Liver (tissue), 9 donors: ENCODE data around the gene PRPF40B. TPM values are rescaled to one million over a fixed set of nuclear protein-coding genes. Genes with fewer than 3 reads are reported as not detected.

Experiments
- DNase-seq: peaks from one replicate; pipeline ENCODE4 v3.0.0-alpha.2; 2017; ENCODE audit warnings: low spot score
- H3K27ac ChIP-seq, 2 donors: one replicate each; pipeline ENCODE4 v1.7.0; 2013; ENCODE audit warnings: inconsistent platforms in 2 of 2, low read length in 2 of 2, control low read depth in 1 of 2, low read depth in 1 of 2, mild to moderate bottlenecking in 1 of 2
- H3K27me3 ChIP-seq, 4 donors: one replicate each; pipeline versions ENCODE4 v1.6.1 to v1.7.0; 2013; ENCODE audit warnings: low read length in 3 of 4, inconsistent platforms in 1 of 4, mild to moderate bottlenecking in 1 of 4, moderate library complexity in 1 of 4; ENCODE audit not compliant: control insufficient read depth in 4 of 4, insufficient read depth in 4 of 4
- H3K36me3 ChIP-seq, 4 donors: one replicate each; pipeline versions ENCODE4 v1.6.1 to v1.7.0; 2013; ENCODE audit warnings: low read length in 3 of 4, mild to moderate bottlenecking in 3 of 4, low read depth in 1 of 4, moderate library complexity in 1 of 4; ENCODE audit not compliant: control insufficient read depth in 4 of 4, insufficient read depth in 3 of 4
- H3K4me1 ChIP-seq, 4 donors: one replicate each; pipeline versions ENCODE4 v1.6.1 to v1.7.0; 2013; ENCODE audit warnings: low read length in 3 of 4, mild to moderate bottlenecking in 3 of 4, moderate library complexity in 1 of 4; ENCODE audit not compliant: control insufficient read depth in 4 of 4, insufficient read depth in 4 of 4
- H3K4me3 ChIP-seq, 3 donors: one replicate each; pipeline versions ENCODE4 v1.6.1 to v1.7.0; 2013; ENCODE audit warnings: low read length in 3 of 3, control low read depth in 1 of 3, low read depth in 1 of 3, mild to moderate bottlenecking in 1 of 3
- H3K9ac ChIP-seq, 2 donors: one replicate each; pipeline ENCODE4 v1.7.0; 2013; ENCODE audit warnings: low read length in 2 of 2, mild to moderate bottlenecking in 2 of 2, moderate library complexity in 2 of 2, control low read depth in 1 of 2, low read depth in 1 of 2
- H3K9me3 ChIP-seq, 4 donors: one replicate each; pipeline versions ENCODE4 v1.6.1 to v1.7.0; 2013; ENCODE audit warnings: low read length in 3 of 4; ENCODE audit not compliant: control insufficient read depth in 4 of 4
- ATF3 ChIP-seq: IDR thresholded peaks from 2 replicates; pipeline ENCODE4 v1.6.1; 2016; ENCODE audit warnings: antibody characterized with exemption
- CTCF ChIP-seq: fragments of 150-350 bp; IDR thresholded peaks from 2 replicates; pipeline ENCODE4 v1.5.1; 2017; ENCODE audit warnings: improper control_type of control experiment, low read depth, low read length; ENCODE audit not compliant: missing input control
- EGR1 ChIP-seq, 2 donors: IDR thresholded peaks; 2 replicates each; pipeline ENCODE4 v1.6.1; 2016 to 2018; ENCODE audit warnings: antibody characterized with exemption in 2 of 2, low read depth in 2 of 2
- FOXA1 ChIP-seq: IDR thresholded peaks from 2 replicates; pipeline ENCODE4 v1.6.1; 2016; ENCODE audit warnings: antibody characterized with exemption
- FOXA2 ChIP-seq: IDR thresholded peaks from 2 replicates; pipeline ENCODE4 v1.6.1; 2016; ENCODE audit warnings: antibody characterized with exemption
- GABPA ChIP-seq, 2 donors: IDR thresholded peaks in 1 of 2; conservative IDR thresholded peaks in 1 of 2; 2 replicates each; pipeline ENCODE4 v1.6.1; 2016; ENCODE audit warnings: antibody characterized with exemption in 2 of 2, mild to moderate bottlenecking in 1 of 2, moderate library complexity in 1 of 2
- HNF4A ChIP-seq, 2 donors: conservative IDR thresholded peaks; 2 replicates each; pipeline ENCODE4 v1.6.1; 2016; ENCODE audit warnings: antibody characterized with exemption in 2 of 2, mild to moderate bottlenecking in 2 of 2
- HNF4G ChIP-seq: IDR thresholded peaks from 2 replicates; pipeline ENCODE4 v1.6.1; 2016; ENCODE audit warnings: antibody characterized with exemption
- JUND ChIP-seq, 2 donors: IDR thresholded peaks; 2 replicates each; pipeline ENCODE4 v1.6.1; 2016; ENCODE audit warnings: antibody characterized with exemption in 2 of 2
- MAX ChIP-seq: IDR thresholded peaks from 2 replicates; pipeline ENCODE4 v1.6.1; 2016; ENCODE audit warnings: antibody characterized with exemption
- NR2F2 ChIP-seq: IDR thresholded peaks from 2 replicates; pipeline ENCODE4 v1.6.1; 2016; ENCODE audit warnings: antibody characterized with exemption
- RAD21 ChIP-seq, 2 donors: IDR thresholded peaks; 2 replicates each; pipeline ENCODE4 v1.6.1; 2016; ENCODE audit warnings: antibody characterized with exemption in 2 of 2, mild to moderate bottlenecking in 2 of 2
- REST ChIP-seq: IDR thresholded peaks from 2 replicates; pipeline ENCODE4 v1.6.1; 2016; ENCODE audit warnings: antibody characterized with exemption, mild to moderate bottlenecking
- RXRA ChIP-seq, 2 donors: IDR thresholded peaks; 2 replicates each; pipeline ENCODE4 v1.6.1; 2017 to 2018; ENCODE audit warnings: antibody characterized with exemption in 2 of 2, mild to moderate bottlenecking in 1 of 2
- SP1 ChIP-seq: IDR thresholded peaks from 2 replicates; pipeline ENCODE4 v1.6.1; 2018; ENCODE audit warnings: antibody characterized with exemption, mild to moderate bottlenecking
- YY1 ChIP-seq: IDR thresholded peaks from 2 replicates; pipeline ENCODE4 v1.6.1; 2016; ENCODE audit warnings: antibody characterized with exemption, mild to moderate bottlenecking
- ZBTB33 ChIP-seq: IDR thresholded peaks from 2 replicates; pipeline ENCODE4 v1.6.1; 2016; ENCODE audit warnings: antibody characterized with exemption
- WGBS: extraction: QIAGEN DNeasy Blood & Tissue Kit; methylation state at CpG from one replicate; pipeline ENCODE4 v1.1.7; 2013; 5-methylcytosine and 5-hydroxymethylcytosine counted together
- polyA plus RNA-seq, 2 donors: library from polyadenylated mRNA; stranded (reverse) in 1 of 2; unstranded in 1 of 2; fragments of 200-250 nt in 1 of 2; fragments of >200 nt in 1 of 2; fragmentation: Nextera tagmentation in 1 of 2; extraction: Ambion mirVana in 1 of 2; gene quantifications; one replicate each; pipeline versions ENCODE4 v1.2.1 to v1.2.3, GENCODE V29; 2013 to 2015
- total RNA-seq, 2 donors: library from RNA; depleted of rRNA; stranded (reverse); fragments of >200 nt; gene quantifications; one replicate each; pipeline ENCODE4 v1.2.3, GENCODE V29; 2014
- donor health status: healthy.
- donor health status: healthy.
- donor health status: healthy.
- donor health status: healthy.
- donor health status: healthy.

PRPF40B gene
- total and polyA plus RNA-seq, 4 donors = 2.4 to 4.8 (median 3.9) TPM

- H3K27me3 ChIP-seq = no peaks in the 10 kb centered on the region
- WGBS = 87% methylated on average over 7 of the region's 7 CpGs
- H3K4me3 ChIP-seq = no peak overlapping the region
- TF ChIP-seq EGR1 (IDR thresholded peaks at IDR 0.05; ENCODE audit: low read depth in 2 of 2) = no peak
- TF ChIP-seq RAD21 (IDR thresholded peaks at IDR 0.05) = no peak
- no peak for TF ChIP-seq NR2F2
- no peak for TF ChIP-seq ATF3
- TF ChIP-seq YY1 = no peak
- TF ChIP-seq MAX = no peak
- no peak for TF ChIP-seq FOXA2
- TF ChIP-seq JUND (IDR thresholded peaks at IDR 0.05) = no peak
- TF ChIP-seq FOXA1 = no peak
- no peak for TF ChIP-seq HNF4G
- TF ChIP-seq SP1 = no peak
- no peak for TF ChIP-seq REST
- TF ChIP-seq RXRA (IDR thresholded peaks at IDR 0.05) = no peak
- TF ChIP-seq CTCF = no peak
- no peak for TF ChIP-seq HNF4A (conservative IDR thresholded peaks at IDR 0.05)
- no peak for TF ChIP-seq ZBTB33
- no peaks in the 10 kb centered on the region for H3K9me3 ChIP-seq
- H3K4me1 ChIP-seq = peaks cover 3 to 18% (median 6%) of the 10 kb centered on the region in 4 donors
- DNase-seq = no peak
- no peak overlapping the region for H3K27ac ChIP-seq
- no peaks in the 10 kb centered on the region for H3K36me3 ChIP-seq
- H3K9ac ChIP-seq = no peak overlapping the region
Observed at GRCh38 chr12:49675137-49675536, 51.8 kb downstream of the PRPF40B start.

- no peak overlapping the region for H3K4me3 ChIP-seq
- no peak overlapping the region for H3K27ac ChIP-seq
- WGBS = 86% methylated on average over 3 of the region's 3 CpGs
- no peak for DNase-seq
- H3K36me3 ChIP-seq = no peaks in the 10 kb centered on the region
- H3K9me3 ChIP-seq = no peaks in the 10 kb centered on the region
- no peaks in the 10 kb centered on the region for H3K4me1 ChIP-seq
- no peak for TF ChIP-seq ATF3
- TF ChIP-seq EGR1 (IDR thresholded peaks at IDR 0.05; ENCODE audit: low read depth in 2 of 2) = no peak
- TF ChIP-seq JUND (IDR thresholded peaks at IDR 0.05) = no peak
- TF ChIP-seq YY1 = no peak
- no peak for TF ChIP-seq MAX
- no peak for TF ChIP-seq GABPA (IDR thresholded peaks at IDR 0.05 in 1 of 2, conservative IDR thresholded peaks at IDR 0.05 in 1 of 2)
- TF ChIP-seq REST = no peak
- no peak for TF ChIP-seq HNF4A (conservative IDR thresholded peaks at IDR 0.05)
- no peak for TF ChIP-seq ZBTB33
- TF ChIP-seq RXRA (IDR thresholded peaks at IDR 0.05) = no peak
- no peak for TF ChIP-seq HNF4G
- no peak overlapping the region for H3K9ac ChIP-seq
- no peaks in the 10 kb centered on the region for H3K27me3 ChIP-seq
Observed at GRCh38 chr12:49678711-49679110, 55.4 kb downstream of the PRPF40B start.
